H7 (cell line): ENCODE measurements around the gene NLRX1. TPM values are rescaled to one million over a fixed set of nuclear protein-coding genes. Genes with fewer than 3 reads are reported as not detected.

Source experiments
- DNase-seq: peaks from one replicate; pipeline ENCODE4 v3.0.0; 2012
- H3K27me3 ChIP-seq: 2 replicates; pipeline ENCODE4 v1.6.0; 2011; ENCODE audit warnings: mild to moderate bottlenecking, low read length; ENCODE audit not compliant: control insufficient read depth, insufficient read depth
- H3K36me3 ChIP-seq: replicated peaks from 2 replicates; pipeline ENCODE4 v1.5.1; 2011; ENCODE audit warnings: low read length; ENCODE audit not compliant: control insufficient read depth, insufficient read depth
- H3K4me3 ChIP-seq: 2 replicates; pipeline ENCODE4 v1.5.1; 2011; ENCODE audit warnings: low read depth, mild to moderate bottlenecking, control low read depth, low read length, moderate library complexity; ENCODE audit not compliant: insufficient read depth
- total RNA-seq: library from RNA; depleted of rRNA; stranded (reverse); fragments of >200 nt; shearing (Covaris generic); gene quantifications from 2 replicates; pipeline ENCODE4 v1.2.3, GENCODE V29; 2014

NLRX1 gene
- total RNA-seq, 1 experiment from 2014 or later: 34.0 TPM

DNA sequence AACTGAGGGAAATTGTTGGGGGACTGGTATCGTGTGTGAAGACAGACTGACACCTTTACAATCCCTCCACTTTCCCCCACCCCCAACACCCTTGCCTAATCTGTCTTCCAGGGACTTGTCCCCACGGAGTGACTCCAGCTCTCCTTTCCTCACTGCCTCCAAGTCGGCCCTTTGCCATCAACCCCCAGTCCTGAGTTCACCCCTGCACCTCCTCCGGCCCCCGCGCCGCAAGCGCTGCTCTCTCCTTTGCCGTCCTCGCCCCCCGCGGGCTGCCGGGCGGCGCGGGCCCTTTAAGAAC, 19.9 kb upstream of the NLRX1 start:
- no peak for DNase-seq
- H3K36me3 ChIP-seq: no peaks in the 10 kb centered on the region
- peaks cover 40% of the 10 kb centered on the region for H3K27me3 ChIP-seq
- H3K4me3 ChIP-seq: peak overlapping the region; percentile 69

GRCh38 chr11:119149018-119149785, 19.3 kb upstream of the NLRX1 start, which contains the start of gene ABCG4:
Gene ABCG4 (plus strand): TSS chr11:119149052. CDS start chr11:119149966, 914 bp downstream.
- peak; percentile 88 for DNase-seq
- Histone ChIP-seq H3K36me3 (no peaks in the 10 kb centered on the region), H3K27me3 (peaks cover 40% of the 10 kb centered on the region), H3K4me3 (peak within 1 kb of the TSS; percentile 69)

DNA sequence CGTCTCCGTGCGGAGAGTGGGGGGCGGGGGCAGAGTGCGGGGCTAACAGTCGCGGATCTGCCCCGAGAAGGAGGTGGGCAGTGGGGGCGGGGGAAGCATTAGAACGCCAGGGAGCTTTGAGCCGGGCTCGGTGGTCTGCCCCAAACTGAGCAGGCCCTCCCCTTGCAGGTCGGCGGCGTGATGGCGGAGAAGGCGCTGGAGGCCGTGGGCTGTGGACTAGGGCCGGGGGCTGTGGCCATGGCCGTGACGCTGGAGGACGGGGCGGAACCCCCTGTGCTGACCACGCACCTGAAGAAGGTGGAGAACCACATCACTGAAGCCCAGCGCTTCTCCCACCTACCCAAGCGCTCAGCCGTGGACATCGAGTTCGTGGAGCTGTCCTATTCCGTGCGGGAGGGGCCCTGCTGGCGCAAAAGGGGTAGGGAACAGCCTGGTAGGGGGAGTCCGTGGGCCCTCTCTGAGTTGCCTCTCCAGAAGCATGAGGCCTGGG, 18.7 kb upstream of the NLRX1 start:
- H3K36me3 ChIP-seq: no peaks in the 10 kb centered on the region
- no peak for DNase-seq
- H3K4me3 ChIP-seq: peak overlapping the region; percentile 69
- H3K27me3 ChIP-seq: peaks cover 40% of the 10 kb centered on the region

GRCh38 chr11:119152043-119152442, 16.5 kb upstream of the NLRX1 start:
- H3K27me3 ChIP-seq: peaks cover 40% of the 10 kb centered on the region
- no peaks in the 10 kb centered on the region for H3K36me3 ChIP-seq

DNA sequence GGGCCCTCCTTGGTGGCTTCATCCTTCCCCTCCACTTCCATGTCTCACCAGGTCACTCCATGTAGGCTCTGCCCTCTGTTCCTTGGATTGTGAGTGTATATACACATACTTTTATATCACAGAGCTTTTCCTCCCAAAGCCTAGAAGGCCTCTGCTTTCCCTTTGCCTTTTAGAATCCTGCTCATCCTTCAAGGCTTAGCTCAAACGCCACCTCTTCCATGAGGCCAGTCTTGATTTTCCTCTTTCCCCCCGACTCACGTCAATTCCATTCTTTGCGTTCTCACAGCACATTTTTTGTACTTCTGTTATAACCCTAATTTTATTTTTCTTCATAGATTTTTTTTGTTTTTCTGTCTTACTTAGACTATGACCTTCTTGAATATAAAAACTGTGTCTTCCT, 15.9 kb upstream of the NLRX1 start:
- no peak for DNase-seq
- Histone ChIP-seq H3K4me3 (no peak overlapping the region), H3K27me3 (peaks cover 37% of the 10 kb centered on the region), H3K36me3 (no peaks in the 10 kb centered on the region)

More at GRCh38 chr11:119152043-119152442, 16.5 kb upstream of the NLRX1 start:
- H3K4me3 ChIP-seq: no peak overlapping the region
- no peak for DNase-seq

- H3K27me3 ChIP-seq: peaks cover 31% of the 10 kb centered on the region
- H3K36me3 ChIP-seq: no peaks in the 10 kb centered on the region
- H3K4me3 ChIP-seq: no peak overlapping the region
- peak; percentile 75 for DNase-seq
These were observed 15.3 kb upstream of the NLRX1 start for GRCh38 chr11:119153049-119153818.

- H3K4me3 ChIP-seq: no peak overlapping the region
- H3K27me3 ChIP-seq: peaks cover 23% of the 10 kb centered on the region
- no peaks in the 10 kb centered on the region for H3K36me3 ChIP-seq
- DNase-seq: no peak
These were observed 14.3 kb upstream of the NLRX1 start for GRCh38 chr11:119154178-119154577.

DNA sequence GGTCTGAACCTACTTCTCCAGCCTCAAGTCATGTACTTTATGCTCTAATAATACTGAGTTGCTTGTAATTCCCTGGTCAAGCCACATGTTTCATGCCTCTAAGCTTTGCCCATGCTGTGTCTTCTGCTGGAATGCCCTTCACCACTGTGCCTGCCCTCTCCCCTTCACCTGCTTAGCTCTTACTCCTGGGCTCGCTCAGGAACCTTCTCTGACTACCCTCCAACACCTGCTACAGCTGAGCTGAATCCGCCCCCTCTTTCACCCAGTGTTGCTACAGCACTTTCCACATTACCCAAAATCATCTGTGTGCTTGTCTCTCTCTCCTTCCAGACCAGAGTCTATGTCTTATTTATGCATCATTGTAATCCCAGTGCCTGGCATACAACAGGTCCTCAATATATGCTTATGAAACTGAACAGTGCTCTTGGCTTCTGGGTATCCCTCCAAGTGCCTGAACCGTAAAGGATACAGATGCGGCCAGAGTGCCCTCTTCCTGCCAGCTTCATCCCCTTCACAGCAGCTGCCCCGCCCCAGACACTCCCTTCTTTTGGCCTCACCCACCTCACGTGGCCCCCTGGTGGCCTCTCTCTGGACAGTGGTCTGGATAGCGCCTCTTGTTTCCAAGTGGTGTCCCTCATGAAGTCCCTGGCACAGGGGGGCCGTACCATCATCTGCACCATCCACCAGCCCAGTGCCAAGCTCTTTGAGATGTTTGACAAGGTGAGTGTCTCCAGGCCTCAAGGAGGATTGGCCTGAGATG, 12.6 kb upstream of the NLRX1 start:
- no peaks in the 10 kb centered on the region for H3K36me3 ChIP-seq
- H3K4me3 ChIP-seq: no peak overlapping the region
- H3K27me3 ChIP-seq: peaks cover 6% of the 10 kb centered on the region
- DNase-seq: peak; percentile 76

GRCh38 chr11:119156496-119156895, 12.0 kb upstream of the NLRX1 start:
- Histone ChIP-seq H3K36me3 (no peaks in the 10 kb centered on the region), H3K4me3 (no peak overlapping the region), H3K27me3 (peaks cover 2% of the 10 kb centered on the region; the same call in 1 of the 2 replicates)
- no peak for DNase-seq

DNA sequence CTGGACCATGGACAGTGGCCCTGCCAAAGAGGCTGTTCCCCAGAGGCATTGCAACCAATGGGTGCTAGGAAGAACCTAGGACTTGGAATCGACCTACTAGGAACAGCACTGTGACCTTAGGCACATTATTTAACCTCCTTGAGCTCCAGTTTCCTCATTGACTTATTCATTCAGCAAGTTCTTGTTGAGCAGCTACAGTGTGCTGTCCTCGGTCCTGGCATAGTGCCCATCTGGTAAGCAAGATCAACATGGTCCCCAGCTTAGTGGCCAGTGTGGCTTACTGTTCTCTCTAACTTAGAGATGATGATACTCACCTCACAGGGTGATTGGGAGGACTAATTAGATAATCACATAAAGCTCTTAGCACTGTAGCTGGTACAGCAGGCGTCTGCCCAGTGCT, 11.5 kb upstream of the NLRX1 start:
- DNase-seq: no peak
- H3K36me3 ChIP-seq: no peaks in the 10 kb centered on the region
- no peak overlapping the region for H3K4me3 ChIP-seq
- no peaks in the 10 kb centered on the region; the same call in 1 of the 2 replicates for H3K27me3 ChIP-seq

- Histone ChIP-seq H3K36me3 (no peaks in the 10 kb centered on the region), H3K27me3 (no peaks in the 10 kb centered on the region), H3K4me3 (no peak overlapping the region)
- DNase-seq: no peak
These were observed 10.1 kb upstream of the NLRX1 start for GRCh38 chr11:119158467-119158866.

DNA sequence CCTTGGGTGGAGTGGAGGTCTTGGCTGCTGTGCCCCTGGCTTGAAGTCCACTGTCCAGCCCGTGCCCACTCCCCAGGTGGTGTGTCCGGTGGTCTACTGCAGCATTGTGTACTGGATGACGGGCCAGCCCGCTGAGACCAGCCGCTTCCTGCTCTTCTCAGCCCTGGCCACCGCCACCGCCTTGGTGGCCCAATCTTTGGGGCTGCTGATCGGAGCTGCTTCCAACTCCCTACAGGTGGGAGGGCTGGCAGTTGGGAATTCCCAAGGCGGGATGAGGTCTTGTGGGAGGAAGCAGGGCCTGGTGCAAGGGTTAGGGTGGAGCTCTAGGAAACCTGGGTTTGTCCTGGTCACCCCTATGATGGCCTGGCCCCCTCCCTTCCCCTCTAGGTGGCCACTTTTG, 8.4 kb upstream of the NLRX1 start:
- DNase-seq: no peak
- Histone ChIP-seq H3K27me3 (no peaks in the 10 kb centered on the region), H3K4me3 (no peak overlapping the region), H3K36me3 (no peaks in the 10 kb centered on the region)

- no peaks in the 10 kb centered on the region for H3K36me3 ChIP-seq
- no peak overlapping the region for H3K4me3 ChIP-seq
- no peaks in the 10 kb centered on the region for H3K27me3 ChIP-seq
- DNase-seq: no peak
These were observed 6.7 kb upstream of the NLRX1 start for GRCh38 chr11:119161871-119162270.

DNA sequence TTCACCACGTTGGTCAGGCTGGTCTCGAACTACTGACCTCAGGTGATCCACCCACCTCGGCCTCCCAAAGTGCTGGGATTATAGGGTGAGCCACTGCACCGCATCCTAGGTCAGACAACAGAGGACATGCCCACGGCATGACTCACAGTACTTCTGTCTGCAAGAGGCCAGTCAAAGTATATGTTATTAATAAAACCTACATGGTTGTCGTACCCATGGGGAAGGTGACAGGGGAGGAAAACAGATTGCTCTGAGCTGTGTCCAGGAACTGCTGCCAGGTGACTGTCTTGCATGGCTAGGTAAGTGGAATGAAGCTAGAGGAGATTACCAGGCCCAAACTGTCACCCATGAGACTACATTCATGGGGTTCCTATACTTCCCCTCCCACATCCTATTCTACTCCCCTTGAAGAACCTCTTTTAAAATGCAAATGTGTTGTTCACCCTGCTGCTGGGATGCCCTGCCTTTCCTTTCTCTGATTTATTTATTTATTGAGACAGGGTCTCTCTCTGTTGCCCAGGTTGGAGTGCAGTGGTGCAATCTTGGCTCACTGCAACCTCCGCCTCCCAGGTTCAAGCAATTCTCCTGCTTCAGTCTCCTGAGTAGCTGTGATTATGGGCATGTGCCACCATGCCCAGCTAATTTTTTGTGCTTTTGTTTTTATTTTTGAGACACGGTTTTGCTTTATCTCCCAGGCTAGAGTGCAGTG, 2.0 kb upstream of the NLRX1 start:
- no peaks in the 10 kb centered on the region for H3K27me3 ChIP-seq
- DNase-seq: no peak
- H3K4me3 ChIP-seq: no peak overlapping the region
- no peaks in the 10 kb centered on the region for H3K36me3 ChIP-seq
